ENCODE data around the gene PIP5KL1.

The PIP5KL1 gene

GRCh38 chr9:127930231-127931091 is at the start of gene PIP5KL1:
Gene PIP5KL1 (minus strand): TSS chr9:127930777. CDS start chr9:127930752, 25 bp downstream.
- peak; percentile 71 for DNase-seq

DNA sequence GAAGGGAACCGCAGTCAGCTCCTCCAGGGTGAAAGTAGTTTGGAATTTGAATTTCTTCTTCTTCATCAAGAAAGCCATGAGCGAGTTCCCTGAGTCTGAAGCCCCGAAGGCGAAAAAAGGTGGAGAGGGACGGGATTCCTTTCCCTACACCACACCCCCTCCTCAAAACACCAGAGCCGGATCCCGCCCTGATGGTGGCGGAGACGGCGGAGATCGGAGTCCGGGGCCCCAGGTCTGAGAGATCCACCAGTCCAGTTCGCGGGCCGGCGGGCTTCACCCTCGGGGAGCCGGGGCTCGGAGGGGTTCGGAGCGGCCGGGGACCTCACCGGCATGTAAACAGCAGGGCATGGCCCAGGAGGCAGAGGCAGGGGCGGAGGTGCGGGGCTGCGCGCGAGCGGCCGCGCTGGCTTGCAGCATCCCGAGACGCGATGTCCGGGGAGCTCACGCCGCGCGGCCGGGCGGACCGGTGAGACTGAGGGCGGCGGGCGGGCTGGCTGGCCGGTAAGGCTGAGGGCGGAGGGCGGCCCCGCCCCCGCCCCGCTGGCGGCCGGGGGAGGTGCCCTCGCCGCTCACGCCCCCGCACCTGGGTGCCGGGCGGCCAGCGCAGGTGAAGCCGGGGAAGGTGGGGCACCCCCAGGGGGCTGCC is 49.6 kb upstream of the PIP5KL1 start:
- peak; percentile 57 for DNase-seq

DNA sequence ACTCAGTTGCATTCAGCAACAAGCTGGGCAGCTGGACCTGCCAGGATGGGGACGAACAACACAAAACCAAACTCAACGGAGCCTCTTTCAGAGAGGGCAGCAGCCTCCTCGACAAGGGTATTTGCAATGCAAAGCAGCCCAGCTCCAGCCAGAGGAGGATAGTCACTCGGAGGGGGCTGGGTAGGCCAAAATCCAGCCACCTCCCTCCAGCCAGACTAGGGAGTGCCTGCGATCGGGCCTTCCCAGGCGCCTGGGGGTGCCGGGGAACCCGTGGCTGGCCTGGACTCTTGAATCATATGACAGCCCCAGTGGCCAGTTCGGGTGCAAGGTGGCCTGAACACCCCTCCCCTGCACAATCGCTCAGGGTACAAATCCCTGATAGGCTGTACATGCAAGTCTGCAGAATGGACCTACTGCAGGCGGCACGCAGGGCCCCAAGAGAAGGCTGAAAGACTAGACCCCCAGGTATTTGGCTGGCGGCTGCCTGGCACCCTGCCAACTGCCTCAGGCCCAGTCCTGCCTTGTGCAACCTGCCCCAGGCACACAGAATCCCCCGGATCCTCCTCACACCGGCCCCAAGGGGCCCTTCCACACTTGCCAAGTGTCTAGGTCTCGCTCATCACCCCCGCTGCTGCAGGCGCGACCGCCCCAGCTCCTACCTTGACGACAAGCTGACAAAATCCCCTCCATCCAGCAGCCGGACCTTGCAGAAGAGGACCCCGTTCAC is 48.9 kb upstream of the PIP5KL1 start:
- no peak for DNase-seq

GRCh38 chr9:127979015-127979332 is 48.4 kb upstream of the PIP5KL1 start:
- no peak for DNase-seq

DNA sequence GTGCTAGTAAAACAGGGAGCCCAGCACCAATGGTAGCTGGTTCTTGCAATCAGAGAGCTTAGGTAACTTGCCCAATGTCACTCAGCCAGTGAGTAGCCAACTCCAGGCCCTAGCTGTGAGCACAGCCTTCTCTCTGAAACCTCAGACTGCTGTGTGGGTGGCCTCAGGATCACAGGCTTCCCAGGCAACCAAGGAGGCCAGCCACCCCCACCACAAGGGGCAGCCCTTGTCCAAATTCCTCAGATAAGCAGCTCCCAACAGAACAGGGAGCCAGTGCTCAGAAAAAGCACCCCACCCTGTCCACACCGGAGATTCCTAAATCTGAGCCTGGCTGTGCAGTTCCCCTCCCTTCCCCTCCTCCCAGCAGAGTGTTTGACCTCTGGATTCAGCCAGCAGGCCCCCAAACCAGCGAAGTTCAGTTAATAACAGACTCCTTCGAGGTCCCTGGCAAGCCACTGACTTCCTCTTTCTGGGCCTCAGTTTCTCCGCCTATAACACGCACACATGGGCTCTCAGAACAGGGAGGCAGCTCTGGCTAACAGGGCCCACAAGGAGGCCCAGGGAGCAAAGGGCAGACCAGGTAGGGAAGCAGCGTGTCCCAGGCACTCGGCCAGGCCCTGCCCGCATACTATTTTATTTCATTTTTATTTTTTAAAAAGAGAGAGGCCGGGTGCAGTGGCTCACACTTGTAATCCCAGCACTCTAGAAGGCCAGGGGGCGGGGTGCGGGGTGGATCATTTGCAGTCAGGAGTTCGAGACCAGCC is 47.5 kb upstream of the PIP5KL1 start:
- no peak for DNase-seq

DNA sequence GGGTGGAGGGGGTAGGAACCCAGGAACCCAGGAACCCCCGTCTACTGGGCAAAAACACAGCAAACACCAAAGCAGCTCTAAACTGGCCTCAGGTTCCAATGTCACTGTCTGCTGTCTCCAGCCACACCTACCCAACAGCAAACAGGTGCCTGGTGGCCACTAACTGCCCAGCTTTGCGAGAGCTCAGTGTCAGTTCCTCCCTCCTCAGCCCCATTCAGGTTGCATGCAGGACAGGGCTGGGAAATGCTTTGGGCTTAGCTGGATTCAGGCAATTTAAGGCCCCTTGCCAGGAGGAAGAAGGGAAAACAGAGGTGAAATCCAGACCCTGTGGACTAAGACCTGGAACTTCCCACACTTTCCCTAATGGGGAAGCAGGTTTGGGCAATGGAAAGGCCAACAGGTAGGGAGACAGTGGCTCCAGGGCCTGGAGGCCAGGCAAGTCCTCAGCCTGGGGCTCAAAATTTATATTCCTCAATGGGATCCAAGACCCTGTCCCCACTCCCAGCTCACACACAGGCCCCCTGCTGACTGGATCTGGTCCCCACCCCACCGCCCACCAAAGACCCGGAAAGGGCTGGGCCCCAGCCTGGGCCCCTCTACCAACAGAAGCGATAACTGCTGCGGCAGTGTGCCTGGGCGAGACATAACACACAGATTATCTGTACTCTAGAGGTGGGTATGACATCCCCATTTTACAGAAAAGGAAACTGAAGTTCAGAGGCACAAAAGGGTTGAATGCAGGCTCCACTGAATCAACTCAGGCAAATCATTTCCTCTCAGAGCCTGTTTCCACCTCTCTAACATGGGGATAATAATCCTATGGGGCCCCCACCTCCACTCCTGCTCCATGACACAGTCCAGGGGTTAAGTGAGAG is 46.7 kb upstream of the PIP5KL1 start:
- no peak for DNase-seq

GRCh38 chr9:127976498-127976897 is 45.9 kb upstream of the PIP5KL1 start:
- DNase-seq = peak; percentile 68

- no peak for DNase-seq
These were observed 45.1 kb upstream of the PIP5KL1 start for GRCh38 chr9:127975376-127976315.

GRCh38 chr9:127974769-127975261 is 44.2 kb upstream of the PIP5KL1 start:
- DNase-seq = no peak

DNA sequence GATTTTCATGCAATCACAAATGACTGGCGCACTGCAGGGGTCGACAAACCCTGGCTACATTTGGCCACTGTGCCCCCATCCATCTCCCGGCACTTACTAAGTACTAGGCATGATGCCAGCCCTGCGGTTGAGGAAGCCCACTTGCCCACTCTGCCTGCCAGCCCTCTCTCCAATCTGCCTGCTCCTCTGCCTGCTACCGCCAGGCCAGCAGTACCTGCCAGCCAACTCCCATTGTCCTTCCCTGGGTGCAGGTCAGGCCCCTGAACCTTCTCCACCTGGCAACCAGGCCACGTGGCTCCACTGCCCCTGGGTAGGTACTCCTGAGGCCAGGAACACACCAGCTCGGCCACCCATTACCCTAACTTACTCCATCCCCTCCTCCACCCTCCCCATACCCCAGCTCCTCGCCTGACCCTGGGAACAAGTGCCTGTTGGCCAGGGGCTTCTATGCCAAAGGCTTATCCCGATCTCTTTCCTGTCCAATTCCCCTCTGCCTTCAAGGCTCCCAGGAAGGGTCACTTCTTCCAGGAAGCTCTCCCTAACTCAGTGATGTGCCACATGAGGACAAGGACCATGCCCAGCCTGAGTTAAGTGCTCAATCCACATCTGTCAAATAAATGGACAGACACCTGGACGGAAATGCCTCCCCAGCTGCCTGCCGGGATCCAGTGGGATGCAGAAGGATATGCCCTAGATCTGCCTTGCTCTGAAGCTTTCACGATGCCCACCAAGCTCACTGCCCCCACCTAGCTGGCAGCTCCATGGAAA is 43.6 kb upstream of the PIP5KL1 start:
- no peak for DNase-seq

- DNase-seq = no peak
These were observed 42.8 kb upstream of the PIP5KL1 start for GRCh38 chr9:127973169-127974000.

DNA sequence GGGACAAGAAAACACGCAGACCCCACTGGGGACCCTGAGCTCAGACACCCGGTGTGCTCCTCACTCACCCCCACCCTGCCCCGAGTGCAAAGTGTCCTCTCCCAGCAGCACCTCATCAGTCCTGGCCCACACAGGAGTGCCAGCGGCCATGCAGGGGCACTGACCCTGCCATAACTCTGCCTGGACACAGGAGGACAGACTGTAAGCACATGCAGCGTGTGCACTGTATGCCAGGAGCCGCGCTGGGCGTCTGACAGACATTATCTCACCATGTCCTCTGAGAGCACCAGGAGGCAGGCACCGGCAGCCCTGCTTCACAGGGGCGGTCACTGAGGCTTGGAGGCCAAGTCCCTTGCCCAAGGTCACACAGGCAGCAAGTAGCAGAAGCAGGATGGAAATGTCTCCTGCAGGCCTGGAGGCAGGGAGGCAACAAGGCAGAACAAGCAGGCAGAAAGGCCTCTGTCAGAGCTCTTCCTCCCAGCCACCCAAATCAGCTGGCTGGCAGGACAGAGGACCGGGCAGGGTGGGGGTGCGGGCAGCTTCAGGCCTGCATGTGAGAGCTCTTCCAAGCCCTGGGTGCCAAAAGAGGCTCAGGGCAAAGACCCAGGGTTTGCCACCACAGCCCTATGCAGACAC is 41.8 kb upstream of the PIP5KL1 start:
- no peak for DNase-seq

DNA sequence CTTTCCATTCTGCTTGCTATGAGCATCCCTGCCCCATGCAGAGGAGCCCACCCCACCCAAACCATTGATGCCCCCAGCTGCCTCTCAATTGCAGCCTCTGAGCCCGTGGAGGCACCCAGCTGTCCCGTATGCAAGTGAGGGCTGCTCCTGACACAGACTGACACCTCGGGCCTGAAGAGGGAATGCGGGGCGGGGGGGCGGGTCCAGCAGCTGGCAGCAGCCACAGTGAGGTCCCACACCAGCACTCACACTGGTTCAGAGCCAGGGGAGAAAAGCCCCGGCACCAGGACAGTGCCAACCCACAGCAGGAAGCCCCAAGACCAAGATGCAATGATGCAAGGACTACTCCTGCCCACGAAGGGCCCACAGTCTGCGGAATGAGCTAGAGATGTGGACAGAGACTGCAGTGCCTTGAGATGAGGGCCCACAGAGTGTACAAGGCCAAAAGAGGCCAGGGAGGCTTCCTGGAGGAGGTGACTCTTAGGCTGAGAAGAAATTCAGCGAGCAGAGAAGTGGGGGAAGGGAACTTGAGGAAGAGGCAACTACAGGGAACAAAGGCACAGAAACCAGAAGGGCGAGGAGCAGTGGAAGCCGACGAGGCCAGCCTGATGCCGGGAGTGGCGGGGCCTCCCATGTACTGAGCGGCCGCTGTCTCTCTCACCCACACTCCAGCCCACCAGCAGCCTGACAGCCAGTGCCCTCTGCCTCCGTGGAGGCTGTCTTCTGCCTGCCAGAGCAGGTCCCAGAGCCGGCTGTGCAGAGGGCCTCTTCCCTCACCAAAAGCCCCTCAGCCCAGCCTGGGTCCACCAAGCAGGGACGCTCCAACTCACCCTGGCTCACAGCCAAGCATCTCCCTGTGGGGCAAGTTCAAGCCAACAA is 41.0 kb upstream of the PIP5KL1 start:
- peak; percentile 48 for DNase-seq

DNA sequence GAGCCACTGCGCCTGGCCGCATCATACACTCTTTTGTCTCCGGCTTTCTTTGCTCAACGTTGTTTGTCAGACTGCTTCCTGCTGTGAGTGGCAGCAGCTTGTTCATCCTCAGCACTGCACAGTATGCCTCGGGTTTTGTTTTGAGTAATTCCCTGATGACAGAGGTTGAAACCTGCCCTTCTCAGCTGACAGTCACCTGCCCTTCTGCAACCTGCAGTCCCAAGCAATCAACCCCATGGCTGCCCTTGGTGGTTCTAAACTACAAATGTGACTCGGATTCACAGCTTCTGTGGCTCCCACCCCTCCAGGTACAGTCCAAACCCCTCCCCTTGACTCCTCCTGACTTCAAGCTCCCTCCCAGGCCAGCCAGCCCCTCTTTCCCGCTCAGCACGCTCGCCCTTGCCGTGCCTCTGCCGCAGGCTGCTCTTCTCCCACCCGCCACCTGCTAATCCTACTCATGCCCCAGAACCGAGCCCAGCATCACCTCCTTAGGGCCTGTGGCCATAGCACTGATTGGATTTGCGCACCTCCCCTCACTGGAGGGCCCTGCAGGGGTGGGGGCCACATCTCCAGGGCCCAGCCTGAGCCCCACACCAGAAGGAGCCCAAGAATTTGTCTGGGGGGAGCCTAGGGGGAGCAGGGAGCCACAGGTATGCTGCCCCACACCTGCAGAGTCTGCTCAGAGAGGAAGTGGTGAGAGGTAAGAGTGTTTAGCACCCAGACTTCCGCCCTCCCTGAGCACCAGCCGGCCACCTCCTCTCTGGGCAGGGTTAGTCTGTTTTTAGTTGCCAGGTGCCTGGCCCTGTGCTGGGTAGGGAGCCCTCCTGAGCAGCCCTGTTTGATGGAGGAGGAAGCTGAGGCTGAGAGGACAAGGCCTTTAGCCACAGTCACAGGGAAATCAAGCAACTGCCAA is 40.1 kb upstream of the PIP5KL1 start:
- peak; percentile 71 for DNase-seq

GRCh38 chr9:127968700-127969383 is 38.3 kb upstream of the PIP5KL1 start:
- DNase-seq = no peak

DNA sequence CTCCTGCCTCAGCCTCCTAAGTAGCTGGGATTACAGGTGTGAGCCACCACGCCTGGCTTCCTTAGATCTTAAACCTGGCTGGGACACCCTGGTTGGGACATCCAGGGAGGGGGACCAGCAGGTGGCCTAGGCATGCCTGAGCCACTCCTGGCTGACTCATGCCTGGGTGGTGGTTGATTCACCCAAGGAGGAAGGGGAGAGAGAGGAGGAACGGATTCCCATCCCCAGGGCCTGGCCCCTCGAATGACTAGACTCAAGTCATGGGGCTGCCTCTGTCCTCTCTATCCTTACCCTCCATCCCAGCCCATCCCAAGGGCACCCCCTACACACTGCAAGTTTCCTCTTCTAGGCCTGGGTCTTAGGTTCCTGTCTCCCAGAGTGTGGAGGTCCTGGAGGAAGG is 37.5 kb upstream of the PIP5KL1 start:
- DNase-seq = no peak
